PC-3 (cell line): ENCODE results near the gene MORN1.

Experiments
- EZH2phosphoT487 ChIP-seq: fragments of 300-600 bp; sonication (generic); IDR thresholded peaks from 2 replicates; pipeline ENCODE4 v1.6.1; 2018; ENCODE audit warnings: mild to moderate bottlenecking, antibody characterized with exemption, low read length, borderline replicate concordance
- TF ChIP-seq, protein P1 (sequence below): fragments of 300-600 bp; sonication (generic); conservative IDR thresholded peaks from 2 replicates; pipeline ENCODE4 v1.5.1; 2017; ENCODE audit warnings: antibody characterized with exemption, low read depth, mild to moderate bottlenecking, low read length

DNA sequence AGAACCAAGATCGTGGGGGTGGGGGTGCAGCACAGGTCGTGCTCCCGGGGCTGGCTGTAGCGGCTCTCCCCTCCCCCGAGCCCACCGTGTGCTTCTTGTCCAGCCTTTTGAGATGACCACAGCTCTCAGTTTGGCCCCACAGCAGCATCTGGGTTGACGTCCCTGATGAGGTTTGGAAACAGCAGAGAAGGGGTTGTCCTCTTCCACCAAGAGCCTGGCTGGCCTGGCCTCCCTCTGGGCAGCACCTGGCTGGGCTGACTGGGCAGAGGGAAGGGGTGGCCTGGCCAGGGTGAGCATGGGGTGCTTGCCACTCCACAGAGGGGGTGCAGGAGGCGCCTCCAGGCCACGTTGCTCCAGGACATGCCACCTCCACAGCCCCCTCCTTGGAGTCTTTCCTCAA is 101.7 kb downstream of the MORN1 start:
- no peak for TF ChIP-seq EZH2phosphoT487
- TF ChIP-seq, protein P1, sequence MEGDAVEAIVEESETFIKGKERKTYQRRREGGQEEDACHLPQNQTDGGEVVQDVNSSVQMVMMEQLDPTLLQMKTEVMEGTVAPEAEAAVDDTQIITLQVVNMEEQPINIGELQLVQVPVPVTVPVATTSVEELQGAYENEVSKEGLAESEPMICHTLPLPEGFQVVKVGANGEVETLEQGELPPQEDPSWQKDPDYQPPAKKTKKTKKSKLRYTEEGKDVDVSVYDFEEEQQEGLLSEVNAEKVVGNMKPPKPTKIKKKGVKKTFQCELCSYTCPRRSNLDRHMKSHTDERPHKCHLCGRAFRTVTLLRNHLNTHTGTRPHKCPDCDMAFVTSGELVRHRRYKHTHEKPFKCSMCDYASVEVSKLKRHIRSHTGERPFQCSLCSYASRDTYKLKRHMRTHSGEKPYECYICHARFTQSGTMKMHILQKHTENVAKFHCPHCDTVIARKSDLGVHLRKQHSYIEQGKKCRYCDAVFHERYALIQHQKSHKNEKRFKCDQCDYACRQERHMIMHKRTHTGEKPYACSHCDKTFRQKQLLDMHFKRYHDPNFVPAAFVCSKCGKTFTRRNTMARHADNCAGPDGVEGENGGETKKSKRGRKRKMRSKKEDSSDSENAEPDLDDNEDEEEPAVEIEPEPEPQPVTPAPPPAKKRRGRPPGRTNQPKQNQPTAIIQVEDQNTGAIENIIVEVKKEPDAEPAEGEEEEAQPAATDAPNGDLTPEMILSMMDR, result no peak
